Cardiac muscle cell (in vitro differentiated cells and primary cell): ENCODE data around the gene ACAP2. TPM values are rescaled to one million over a fixed set of nuclear protein-coding genes. Genes with fewer than 3 reads are reported as not detected.
"Not testable (repeated sequence)": the region's sequence is repeated elsewhere in the genome, so short reads cannot be mapped to it uniquely, and the experiment has no call there.

Experiments used
- DNase-seq, 2 donors: peaks; one replicate each; pipeline versions ENCODE4 v3.0.0 to v3.0.0-alpha.2; 2010 to 2017; ENCODE audit warnings: low read depth in 1 of 2, low spot score in 1 of 2
- H3K27ac ChIP-seq: fragments of 200-600 bp; sonication (generic); 2 replicates; pipeline ENCODE4 v1.5.1; 2016
- H3K27me3 ChIP-seq: fragments of 200-600 bp; sonication (generic); 2 replicates; pipeline ENCODE4 v1.6.0; 2016; ENCODE audit warnings: control low read depth
- H3K36me3 ChIP-seq: fragments of 200-600 bp; sonication (generic); 2 replicates; pipeline ENCODE4 v1.5.1; 2016; ENCODE audit warnings: control low read depth
- H3K4me1 ChIP-seq: fragments of 200-600 bp; sonication (generic); 2 replicates; pipeline ENCODE4 v1.8.1; 2017; ENCODE audit warnings: low read depth, mild to moderate bottlenecking, mixed run types
- H3K4me3 ChIP-seq: fragments of 200-600 bp; sonication (generic); 2 replicates; pipeline ENCODE4 v1.5.1; 2016; ENCODE audit warnings: mild to moderate bottlenecking
- H3K9me3 ChIP-seq: fragments of 200-600 bp; sonication (generic); 2 replicates; pipeline ENCODE4 v1.5.1; 2017; ENCODE audit warnings: low read depth, mild to moderate bottlenecking, control low read depth
- polyA plus RNA-seq: library from polyadenylated mRNA; unstranded; fragments of >200 nt; fragmentation: Nextera tagmentation; extraction: Ambion mirVana; gene quantifications from 2 replicates; pipeline ENCODE4 v1.2.1, GENCODE V29; 2016
- total RNA-seq: library from RNA; depleted of rRNA; stranded (reverse); fragments of >200 nt; gene quantifications from 2 replicates; pipeline ENCODE4 v1.2.3, GENCODE V29; 2016
- TF ChIP-seq, protein P1 (sequence below): IDR thresholded peaks from 2 replicates; pipeline ENCODE4 v1.5.1; 2012; ENCODE audit warnings: low read depth, mild to moderate bottlenecking, low read length

Gene ACAP2, protein sequence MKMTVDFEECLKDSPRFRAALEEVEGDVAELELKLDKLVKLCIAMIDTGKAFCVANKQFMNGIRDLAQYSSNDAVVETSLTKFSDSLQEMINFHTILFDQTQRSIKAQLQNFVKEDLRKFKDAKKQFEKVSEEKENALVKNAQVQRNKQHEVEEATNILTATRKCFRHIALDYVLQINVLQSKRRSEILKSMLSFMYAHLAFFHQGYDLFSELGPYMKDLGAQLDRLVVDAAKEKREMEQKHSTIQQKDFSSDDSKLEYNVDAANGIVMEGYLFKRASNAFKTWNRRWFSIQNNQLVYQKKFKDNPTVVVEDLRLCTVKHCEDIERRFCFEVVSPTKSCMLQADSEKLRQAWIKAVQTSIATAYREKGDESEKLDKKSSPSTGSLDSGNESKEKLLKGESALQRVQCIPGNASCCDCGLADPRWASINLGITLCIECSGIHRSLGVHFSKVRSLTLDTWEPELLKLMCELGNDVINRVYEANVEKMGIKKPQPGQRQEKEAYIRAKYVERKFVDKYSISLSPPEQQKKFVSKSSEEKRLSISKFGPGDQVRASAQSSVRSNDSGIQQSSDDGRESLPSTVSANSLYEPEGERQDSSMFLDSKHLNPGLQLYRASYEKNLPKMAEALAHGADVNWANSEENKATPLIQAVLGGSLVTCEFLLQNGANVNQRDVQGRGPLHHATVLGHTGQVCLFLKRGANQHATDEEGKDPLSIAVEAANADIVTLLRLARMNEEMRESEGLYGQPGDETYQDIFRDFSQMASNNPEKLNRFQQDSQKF
- total RNA-seq: 26.5 and 44.4 TPM in 2 replicates
- polyA plus RNA-seq: 36.2 and 44.3 TPM in 2 replicates

DNA sequence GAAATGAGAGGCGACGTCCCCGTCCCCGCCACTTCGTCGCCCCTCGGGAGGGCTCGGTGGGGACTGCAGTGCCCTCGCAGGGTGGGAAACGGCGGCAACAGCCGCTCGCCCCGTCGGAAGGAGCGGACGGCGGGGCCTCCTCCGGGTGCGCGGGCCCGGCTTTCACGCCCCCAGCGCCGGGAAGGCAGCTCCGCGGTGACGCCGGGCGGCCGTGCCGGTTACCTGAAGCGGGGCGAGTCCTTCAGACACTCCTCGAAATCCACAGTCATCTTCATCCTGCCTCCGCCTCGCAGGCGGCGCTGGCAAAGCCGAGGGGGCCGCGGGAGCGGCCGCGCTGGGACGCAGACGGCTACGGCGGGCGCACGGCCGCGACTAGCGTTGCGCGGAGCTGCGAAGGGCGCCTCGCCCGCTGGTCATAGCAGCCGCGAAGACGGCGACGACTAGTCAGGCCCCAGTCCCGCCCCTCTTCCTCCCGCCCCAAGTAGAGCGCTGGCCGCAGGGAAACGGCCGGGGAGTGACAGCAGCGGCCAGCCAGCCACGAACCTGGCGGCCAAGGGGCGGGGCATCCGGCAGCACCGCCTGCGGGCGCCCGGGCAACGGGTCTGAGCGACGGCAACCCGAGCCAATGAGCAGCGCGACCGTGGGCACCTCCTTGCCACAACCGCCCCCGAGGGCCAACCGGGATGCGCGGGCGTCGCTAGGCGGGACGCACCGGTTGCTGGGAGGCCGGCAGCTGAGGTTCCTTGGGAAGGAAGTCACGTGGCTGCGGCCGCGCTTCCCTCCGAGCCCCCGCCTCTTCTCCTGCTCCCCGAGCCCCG is at the start of gene ACAP2:
ACAP2 (minus strand) TSS at position 448 of the 818 bp plus-strand sequence; CDS start at position 275, 173 bp downstream.
- DNase-seq: peak; percentile 99 to 100
- Histone ChIP-seq H3K27ac (peak within 1 kb of the TSS; percentile 83), H3K36me3 (no peaks in the 10 kb centered on the region), H3K4me1 (peaks cover 12% of the 10 kb centered on the region), H3K27me3 (no peaks in the 10 kb centered on the region), H3K4me3 (peak within 1 kb of the TSS; percentile 52), H3K9me3 (no peaks in the 10 kb centered on the region)
- TF ChIP-seq, protein P1, sequence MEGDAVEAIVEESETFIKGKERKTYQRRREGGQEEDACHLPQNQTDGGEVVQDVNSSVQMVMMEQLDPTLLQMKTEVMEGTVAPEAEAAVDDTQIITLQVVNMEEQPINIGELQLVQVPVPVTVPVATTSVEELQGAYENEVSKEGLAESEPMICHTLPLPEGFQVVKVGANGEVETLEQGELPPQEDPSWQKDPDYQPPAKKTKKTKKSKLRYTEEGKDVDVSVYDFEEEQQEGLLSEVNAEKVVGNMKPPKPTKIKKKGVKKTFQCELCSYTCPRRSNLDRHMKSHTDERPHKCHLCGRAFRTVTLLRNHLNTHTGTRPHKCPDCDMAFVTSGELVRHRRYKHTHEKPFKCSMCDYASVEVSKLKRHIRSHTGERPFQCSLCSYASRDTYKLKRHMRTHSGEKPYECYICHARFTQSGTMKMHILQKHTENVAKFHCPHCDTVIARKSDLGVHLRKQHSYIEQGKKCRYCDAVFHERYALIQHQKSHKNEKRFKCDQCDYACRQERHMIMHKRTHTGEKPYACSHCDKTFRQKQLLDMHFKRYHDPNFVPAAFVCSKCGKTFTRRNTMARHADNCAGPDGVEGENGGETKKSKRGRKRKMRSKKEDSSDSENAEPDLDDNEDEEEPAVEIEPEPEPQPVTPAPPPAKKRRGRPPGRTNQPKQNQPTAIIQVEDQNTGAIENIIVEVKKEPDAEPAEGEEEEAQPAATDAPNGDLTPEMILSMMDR: no peak

DNA sequence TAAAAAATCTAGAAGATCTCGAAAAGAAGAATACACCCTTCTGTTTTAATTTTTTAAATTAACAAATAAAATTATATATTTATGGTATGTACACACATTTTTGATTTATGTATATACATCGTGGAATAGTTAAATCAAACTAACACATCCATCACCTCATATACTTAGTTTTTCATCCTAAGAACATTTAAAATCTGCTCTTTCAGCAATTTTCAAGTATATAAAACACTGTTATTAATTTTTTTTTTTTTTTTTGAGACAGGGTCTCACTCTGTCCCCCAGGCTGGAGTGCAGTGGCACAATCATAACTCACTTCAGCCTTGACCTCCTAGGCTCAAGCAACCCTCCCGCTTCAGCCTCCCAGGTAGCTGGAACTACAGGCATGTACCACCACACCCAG is 32.8 kb upstream of the ACAP2 start:
- H3K4me3 ChIP-seq: no peak overlapping the region
- no peaks in the 10 kb centered on the region for H3K36me3 ChIP-seq
- no peaks in the 10 kb centered on the region for H3K27me3 ChIP-seq
- H3K4me1 ChIP-seq: no peaks in the 10 kb centered on the region
- H3K9me3 ChIP-seq: no peaks in the 10 kb centered on the region
- no peak for DNase-seq
- TF ChIP-seq, protein P1: no peak
- no peak overlapping the region for H3K27ac ChIP-seq

DNA sequence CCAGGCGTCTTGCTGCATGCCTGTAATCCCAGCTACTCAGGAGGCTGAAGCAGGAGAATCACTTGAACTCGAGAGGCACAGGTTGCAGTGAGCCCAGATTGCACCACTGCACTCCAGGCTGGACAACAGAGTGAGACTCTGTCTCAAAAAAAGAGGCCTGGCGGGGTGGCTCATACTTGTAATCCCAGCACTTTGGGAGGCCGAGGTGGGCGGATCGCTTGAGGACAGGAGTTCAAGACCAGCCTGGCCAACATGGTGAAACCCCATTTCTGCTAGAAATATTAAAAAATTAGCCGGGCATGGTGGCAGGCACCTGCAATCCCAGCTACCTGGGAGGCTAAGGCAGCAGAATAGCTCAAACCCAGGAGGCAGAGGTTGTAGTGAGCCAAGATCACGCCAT is 32.3 kb upstream of the ACAP2 start:
- not testable (repeated sequence) for H3K4me3 ChIP-seq, DNase-seq, H3K4me1 ChIP-seq, H3K9me3 ChIP-seq, H3K27me3 ChIP-seq, H3K27ac ChIP-seq, H3K36me3 ChIP-seq

DNA sequence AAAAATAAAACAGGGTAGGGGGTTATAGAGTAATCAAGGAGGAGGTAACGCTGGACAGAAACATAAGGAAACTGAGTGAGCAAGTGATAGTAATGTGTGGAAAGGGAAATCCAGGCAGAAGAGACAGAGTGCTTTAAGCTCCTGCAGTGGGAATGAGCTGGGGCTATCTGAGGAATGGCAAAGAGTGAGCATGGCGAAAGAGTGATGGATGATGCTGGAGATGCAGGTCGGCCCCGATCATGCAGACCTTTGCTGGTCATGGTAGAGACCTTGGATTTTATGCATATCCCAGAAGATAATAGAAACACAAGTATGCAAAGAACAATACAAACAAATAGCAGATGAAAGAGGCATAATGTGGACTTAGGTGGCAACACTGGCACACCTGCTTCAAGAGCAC is 26.0 kb upstream of the ACAP2 start:
- no peaks in the 10 kb centered on the region for H3K4me1 ChIP-seq

DNA sequence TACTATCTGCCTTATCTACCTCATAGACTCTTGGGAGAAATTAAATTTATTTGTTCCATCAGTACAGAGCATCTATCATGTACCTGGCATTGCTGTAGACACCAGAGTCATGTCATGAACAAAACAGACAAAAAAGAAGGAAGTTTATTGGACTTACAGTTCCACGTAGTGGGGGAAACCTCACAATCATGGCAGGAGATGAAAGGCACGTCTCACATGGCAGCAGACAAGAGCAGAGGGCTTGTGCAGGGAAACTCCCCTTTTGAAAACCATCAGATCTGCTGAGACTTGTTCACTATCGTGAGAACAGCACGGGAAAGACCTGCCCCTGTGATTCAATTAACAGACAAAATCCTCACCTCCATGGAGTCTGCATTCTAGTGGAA is 25.6 kb upstream of the ACAP2 start:
- no peaks in the 10 kb centered on the region for H3K4me1 ChIP-seq
- H3K4me3 ChIP-seq: no peak overlapping the region
- no peaks in the 10 kb centered on the region for H3K36me3 ChIP-seq
- H3K27ac ChIP-seq: no peak overlapping the region
- TF ChIP-seq, protein P1: no peak
- no peaks in the 10 kb centered on the region for H3K9me3 ChIP-seq
- DNase-seq: no peak
- H3K27me3 ChIP-seq: no peaks in the 10 kb centered on the region

More for the DNA sequence above, 26.0 kb upstream of the ACAP2 start:
- TF ChIP-seq, protein P1: no peak
- Histone ChIP-seq H3K9me3 (no peaks in the 10 kb centered on the region), H3K27ac (no peak overlapping the region), H3K27me3 (no peaks in the 10 kb centered on the region), H3K4me3 (no peak overlapping the region), H3K36me3 (no peaks in the 10 kb centered on the region)
- DNase-seq: no peak
